GM13976 (cell line): ENCODE data around the gene C2orf78.

Experiments
- DNase-seq: peaks from one replicate; pipeline ENCODE4 v3.0.0; 2012; ENCODE audit warnings: low spot score
- CTCF ChIP-seq: IDR thresholded peaks from 2 replicates; pipeline ENCODE4 v1.5.1; 2012; ENCODE audit warnings: borderline replicate concordance, mild to moderate bottlenecking; ENCODE audit not compliant: insufficient read depth; ENCODE audit errors: extremely low read depth, missing control alignments, control extremely low read depth
- in situ Hi-C: fragments of 300-500 bp; cut with MboI; formaldehyde crosslinking; loops from one replicate; pipeline ENCODE4 v1.12.0; 2022; ENCODE audit warnings: low sequenced_read_pairs, mixed read lengths, inconsistent platforms; ENCODE audit not compliant: unreplicated experiment

The C2orf78 gene

GRCh38 chr2:73827018-73827417 lies 43.0 kb downstream of the C2orf78 start:
- peak; percentile 26 for TF ChIP-seq CTCF
- in situ Hi-C loops = no loop called here
- DNase-seq = no peak

GRCh38 chr2:73827660-73828388 lies 43.8 kb downstream of the C2orf78 start:
- TF ChIP-seq CTCF = no peak
- in situ Hi-C loops = no loop called here
- DNase-seq = no peak

GRCh38 chr2:73828389-73828817 lies 44.4 kb downstream of the C2orf78 start:
- no peak for DNase-seq
- in situ Hi-C loops = no loop called here
- TF ChIP-seq CTCF = no peak

GRCh38 chr2:73828818-73829570 lies 45.0 kb downstream of the C2orf78 start, which contains the start of gene STAMBP:
Gene STAMBP, plus strand, starts transcription at chr2:73828961. Its CDS starts 1,896 bp downstream, at chr2:73830857.
- in situ Hi-C loops = no loop called here
- no peak for TF ChIP-seq CTCF
- DNase-seq = peak; percentile 94

- in situ Hi-C loops = no loop called here
- no peak for DNase-seq
- TF ChIP-seq CTCF = no peak
Observed at GRCh38 chr2:73830871-73831401, 47.0 kb downstream of the C2orf78 start.

- TF ChIP-seq CTCF = no peak
- in situ Hi-C loops = no loop called here
- no peak for DNase-seq
Observed at GRCh38 chr2:73832930-73833329, 48.9 kb downstream of the C2orf78 start.
